H9 (cell line): ENCODE data around the gene TSGA10. TPM values are rescaled to one million over a fixed set of nuclear protein-coding genes. Genes with fewer than 3 reads are reported as not detected.
A peak's percentile ranks its signal among the peaks of the same experiment; 100 is the strongest.

ENCODE experiments used
- DNase-seq: peaks from one replicate; pipeline ENCODE4 v3.0.0-alpha.2; 2017
- H2AFZ ChIP-seq: one replicate; pipeline ENCODE4 v1.6.1; 2013; ENCODE audit warnings: mild to moderate bottlenecking, low read length, control low read depth, moderate library complexity
- H2AK5ac ChIP-seq: 2 replicates; pipeline ENCODE4 v1.6.1; 2013; ENCODE audit warnings: low read length, control low read depth, mixed read lengths; ENCODE audit not compliant: insufficient read length
- H2BK120ac ChIP-seq: one replicate; pipeline ENCODE4 v1.6.1; 2013; ENCODE audit warnings: low read depth, mild to moderate bottlenecking, low read length, control low read depth, inconsistent platforms; ENCODE audit not compliant: poor library complexity, severe bottlenecking
- H2BK12ac ChIP-seq: 2 replicates; pipeline ENCODE4 v1.6.1; 2013; ENCODE audit warnings: low read length, control low read depth, mixed read lengths, low read depth; ENCODE audit not compliant: insufficient read length
- H2BK15ac ChIP-seq: 2 replicates; pipeline ENCODE4 v1.6.1; 2013; ENCODE audit warnings: low read depth, low read length, control low read depth
- H2BK20ac ChIP-seq: one replicate; pipeline ENCODE4 v1.6.1; 2013; ENCODE audit warnings: low read depth, mild to moderate bottlenecking, low read length, control low read depth, inconsistent platforms; ENCODE audit not compliant: poor library complexity, severe bottlenecking
- H2BK5ac ChIP-seq: 2 replicates; pipeline ENCODE4 v1.6.1; 2013; ENCODE audit warnings: low read length, control low read depth, mixed read lengths; ENCODE audit not compliant: insufficient read length
- H3K14ac ChIP-seq: 2 replicates; pipeline ENCODE4 v1.6.1; 2013; ENCODE audit warnings: low read length, control low read depth; ENCODE audit not compliant: insufficient read depth
- H3K18ac ChIP-seq: 2 replicates; pipeline ENCODE4 v1.6.1; 2013; ENCODE audit warnings: low read depth, mild to moderate bottlenecking, mixed read lengths, low read length, control low read depth; ENCODE audit not compliant: insufficient read length
- H3K23ac ChIP-seq: 2 replicates; pipeline ENCODE4 v1.6.1; 2013; ENCODE audit warnings: low read length, control low read depth, mixed read lengths, low read depth; ENCODE audit not compliant: insufficient read length
- H3K23me2 ChIP-seq: 2 replicates; pipeline ENCODE4 v1.6.1; 2013; ENCODE audit warnings: low read depth, mild to moderate bottlenecking, mixed read lengths, low read length, control low read depth; ENCODE audit not compliant: insufficient read length, poor library complexity, severe bottlenecking
- H3K27ac ChIP-seq: 2 replicates; pipeline ENCODE4 v1.5.1; 2013; ENCODE audit warnings: low read length, control low read depth, mixed read lengths, low read depth; ENCODE audit not compliant: insufficient read length
- H3K27me3 ChIP-seq: 2 replicates; pipeline ENCODE4 v1.6.1; 2013; ENCODE audit warnings: low read length, control low read depth, inconsistent platforms; ENCODE audit not compliant: insufficient read depth
- H3K4ac ChIP-seq: 2 replicates; pipeline ENCODE4 v1.6.1; 2013; ENCODE audit warnings: low read depth, mild to moderate bottlenecking, control low read depth, inconsistent platforms, low read length, moderate library complexity
- H3K4me1 ChIP-seq: 2 replicates; pipeline ENCODE4 v1.6.1; 2013; ENCODE audit warnings: low read length, control low read depth, inconsistent platforms; ENCODE audit not compliant: insufficient read depth
- H3K4me2 ChIP-seq: 2 replicates; pipeline ENCODE4 v1.6.1; 2013; ENCODE audit warnings: low read length, control low read depth, mixed read lengths; ENCODE audit not compliant: insufficient read length, insufficient read depth
- H3K56ac ChIP-seq: 2 replicates; pipeline ENCODE4 v1.6.1; 2013; ENCODE audit warnings: low read depth, mild to moderate bottlenecking, mixed read lengths, low read length, control low read depth; ENCODE audit not compliant: insufficient read length
- H3K79me1 ChIP-seq: 2 replicates; pipeline ENCODE4 v1.6.1; 2013; ENCODE audit warnings: low read depth, mild to moderate bottlenecking, moderate library complexity, low read length, control low read depth, inconsistent platforms; ENCODE audit not compliant: insufficient read depth, poor library complexity, severe bottlenecking
- H3K79me2 ChIP-seq: 2 replicates; pipeline ENCODE4 v1.6.1; 2013; ENCODE audit warnings: low read length, control low read depth, inconsistent platforms; ENCODE audit not compliant: insufficient read depth
- H3K9ac ChIP-seq: 2 replicates; pipeline ENCODE4 v1.6.1; 2013; ENCODE audit warnings: low read length, control low read depth, mixed read lengths; ENCODE audit not compliant: insufficient read length; ENCODE audit errors: extremely low read depth
- H3K9me3 ChIP-seq: one replicate; pipeline ENCODE4 v1.6.1; 2013; ENCODE audit warnings: low read depth, low read length, inconsistent platforms; ENCODE audit not compliant: control insufficient read depth
- H3T11ph ChIP-seq: one replicate; pipeline ENCODE4 v1.6.1; 2013; ENCODE audit warnings: mild to moderate bottlenecking, low read length, control low read depth, inconsistent platforms
- H4K20me1 ChIP-seq: one replicate; pipeline ENCODE4 v1.6.1; 2013; ENCODE audit not compliant: control insufficient read depth, insufficient read length, insufficient read depth
- H4K5ac ChIP-seq: 2 replicates; pipeline ENCODE4 v1.6.1; 2013; ENCODE audit warnings: low read depth, mild to moderate bottlenecking, mixed read lengths, low read length, control low read depth; ENCODE audit not compliant: insufficient read length
- H4K8ac ChIP-seq: replicated peaks from 2 replicates; pipeline ENCODE4 v1.6.1; 2013; ENCODE audit warnings: low read length, control low read depth, mixed read lengths, low read depth; ENCODE audit not compliant: insufficient read length
- H4K91ac ChIP-seq: 2 replicates; pipeline ENCODE4 v1.6.1; 2013; ENCODE audit warnings: low read depth, mild to moderate bottlenecking, moderate library complexity, mixed read lengths, low read length, control low read depth; ENCODE audit not compliant: insufficient read length
- H3K27ac Mint-ChIP-seq, 3 experiments: 2 replicates in 2 of 3; 3 replicates in 1 of 3; pipeline ENCODE4 v1.8.0; 2020 to 2021; ENCODE audit warnings: mixed read lengths in 3 of 3, mild to moderate bottlenecking in 1 of 3, moderate library complexity in 1 of 3
- H3K27me3 Mint-ChIP-seq: 2 replicates; pipeline ENCODE4 v1.8.0; 2021; ENCODE audit warnings: low read depth, mild to moderate bottlenecking, moderate library complexity, mixed read lengths
- H3K36me3 Mint-ChIP-seq, 3 experiments: 2 replicates in 2 of 3; 3 replicates in 1 of 3; pipeline ENCODE4 v1.8.0; 2020 to 2021; ENCODE audit warnings: low read depth in 3 of 3, mixed read lengths in 3 of 3; ENCODE audit not compliant: insufficient read depth in 1 of 3
- H3K4me1 Mint-ChIP-seq, 2 experiments: 2 replicates each; pipeline ENCODE4 v1.8.0; 2020; ENCODE audit warnings: mixed read lengths in 2 of 2
- H3K4me3 Mint-ChIP-seq, 2 experiments: 2 replicates in 1 of 2; 3 replicates in 1 of 2; pipeline ENCODE4 v1.8.0; 2020 to 2021; ENCODE audit warnings: mild to moderate bottlenecking in 2 of 2, mixed read lengths in 2 of 2, moderate library complexity in 1 of 2
- H3K9me3 Mint-ChIP-seq, 2 experiments: 2 replicates in 1 of 2; 3 replicates in 1 of 2; pipeline ENCODE4 v1.8.0; 2020; ENCODE audit warnings: mild to moderate bottlenecking in 2 of 2, mixed read lengths in 2 of 2, moderate library complexity in 1 of 2
- CTCF ChIP-seq: fragments of 200-600 bp; sonication (generic); conservative IDR thresholded peaks from 3 replicates; pipeline ENCODE4 v1.8.0; 2021; ENCODE audit warnings: antibody characterized with exemption, mild to moderate bottlenecking
- WGBS: extraction: QIAGEN DNeasy Blood & Tissue Kit; methylation state at CpG from one replicate; pipeline ENCODE4 v1.1.7; 2013; ENCODE audit warnings: missing lambda C conversion rate, low lambda C conversion rate, mixed read lengths; ENCODE audit not compliant: insufficient read length; ENCODE audit errors: extremely low coverage; 5-methylcytosine and 5-hydroxymethylcytosine counted together
- total RNA-seq: library from RNA; stranded (reverse); gene quantifications from 2 replicates; pipeline ENCODE4 v1.2.1, GENCODE V29; 2021

Gene TSGA10
- total RNA-seq, 1 experiment from 2014 or later, result 6.3 TPM

GRCh38 chr2:99140056-99140859 is 14.5 kb downstream of the TSGA10 start:
- no CpG with 5 or more reads among the region's 17 CpGs for WGBS
- H3T11ph ChIP-seq, result no peak overlapping the region
- no peak overlapping the region for H2BK5ac ChIP-seq
- no peak overlapping the region for H3K56ac ChIP-seq
- peaks cover 4% of the 10 kb centered on the region for H3K23me2 ChIP-seq
- no peaks in the 10 kb centered on the region for H3K79me2 ChIP-seq
- TF ChIP-seq CTCF, result no peak
- H3K27me3 Mint-ChIP-seq, result peaks cover 7% of the 10 kb centered on the region
- H4K5ac ChIP-seq, result no peak overlapping the region
- H3K79me1 ChIP-seq, result no peaks in the 10 kb centered on the region
- H3K18ac ChIP-seq, result no peak overlapping the region
- no peak overlapping the region for H4K8ac ChIP-seq
- no peaks in the 10 kb centered on the region for H3K27me3 ChIP-seq
- H3K4me1 ChIP-seq, result no peaks in the 10 kb centered on the region
- H2BK120ac ChIP-seq, result no peak overlapping the region
- no peak overlapping the region for H3K4ac ChIP-seq
- no peaks in the 10 kb centered on the region for H4K20me1 ChIP-seq
- no peak overlapping the region for H2BK20ac ChIP-seq
- H3K36me3 Mint-ChIP-seq, result peaks cover 16 to 30% (median 19%) of the 10 kb centered on the region in 3 experiments
- H3K4me3 Mint-ChIP-seq, result peak overlapping the region; percentile 91 to 96
- no peak overlapping the region for H3K23ac ChIP-seq
- peak overlapping the region; percentile 64 for H3K4me2 ChIP-seq
- peaks cover 11 to 13% of the 10 kb centered on the region in 2 experiments for H3K4me1 Mint-ChIP-seq
- H2AK5ac ChIP-seq, result no peak overlapping the region
- peaks cover 18 to 29% of the 10 kb centered on the region in 2 experiments for H3K9me3 Mint-ChIP-seq
- H2AFZ ChIP-seq, result no peak overlapping the region
- H3K14ac ChIP-seq, result no peak overlapping the region
- no peak overlapping the region for H4K91ac ChIP-seq
- H2BK12ac ChIP-seq, result no peak overlapping the region
- H3K27ac Mint-ChIP-seq, result peak overlapping the region; percentile 56 to 96 (median 91); a peak in 4 of 7 replicates
- H3K9ac ChIP-seq, result peak overlapping the region; percentile 64
- H3K27ac ChIP-seq, result no peak overlapping the region
- DNase-seq, result no peak
- H3K9me3 ChIP-seq, result peaks cover 1% of the 10 kb centered on the region
- H2BK15ac ChIP-seq, result no peak overlapping the region
